GM19324 (cell line): Measurements from ENCODE around the gene ACSS2.
"Not testable (repeated sequence)": the region's sequence is repeated elsewhere in the genome, so short reads cannot be mapped to it uniquely, and the experiment has no call there.

Source experiments
- ATAC-seq: cut with Tn5 transposase; IDR thresholded peaks from one replicate; pipeline ENCODE4 v1.9.1; 2021; ENCODE audit warnings: mild to moderate bottlenecking, moderate library complexity; ENCODE audit not compliant: unreplicated experiment, low FRiP score

ACSS2 gene

DNA sequence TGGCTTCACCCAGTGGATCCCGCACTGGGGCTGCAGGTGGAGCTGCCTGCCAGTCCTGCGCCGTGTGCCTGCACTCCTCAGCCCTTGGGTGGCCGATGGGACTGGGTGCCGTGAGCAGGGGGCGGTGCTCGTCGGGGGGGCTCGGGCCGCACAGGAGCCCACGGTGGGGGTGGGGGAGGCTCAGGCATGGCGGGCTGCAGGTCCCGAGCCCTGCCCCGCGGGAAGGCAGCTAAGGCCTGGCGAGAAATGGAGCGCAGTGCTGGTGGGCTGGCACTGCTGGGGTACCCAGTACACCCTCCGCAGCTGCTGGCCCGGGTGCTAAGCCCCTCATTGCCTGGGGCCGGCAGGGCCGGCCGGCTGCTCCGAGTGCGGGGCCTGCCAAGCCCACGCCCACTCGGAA, 22.3 kb downstream of the ACSS2 start:
- ATAC-seq = not testable (repeated sequence)

- ATAC-seq = no peak
Observed at GRCh38 chr20:34904202-34904621, 27.8 kb downstream of the ACSS2 start.

- ATAC-seq = no peak
Observed at GRCh38 chr20:34907616-34908469, 31.4 kb downstream of the ACSS2 start.

DNA sequence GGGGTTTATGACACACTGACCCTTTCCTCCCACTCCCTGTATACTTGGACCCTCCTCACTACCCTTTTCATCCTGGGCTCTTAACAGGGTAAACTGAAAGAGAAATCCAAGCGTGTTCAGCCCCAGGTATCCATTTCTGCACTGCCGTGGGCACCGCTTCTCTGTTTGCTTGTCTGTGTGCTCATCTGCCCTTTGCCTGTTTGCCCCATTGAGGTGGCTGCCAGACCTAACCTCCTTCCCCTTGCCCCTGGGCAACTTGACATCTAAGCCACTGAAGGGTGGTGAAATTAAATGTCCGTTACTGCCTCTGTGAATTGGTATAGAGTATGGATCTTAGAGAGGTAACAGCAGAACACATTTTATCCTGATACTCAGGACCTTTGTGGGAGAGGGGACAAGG, 38.7 kb downstream of the ACSS2 start:
- ATAC-seq = no peak

DNA sequence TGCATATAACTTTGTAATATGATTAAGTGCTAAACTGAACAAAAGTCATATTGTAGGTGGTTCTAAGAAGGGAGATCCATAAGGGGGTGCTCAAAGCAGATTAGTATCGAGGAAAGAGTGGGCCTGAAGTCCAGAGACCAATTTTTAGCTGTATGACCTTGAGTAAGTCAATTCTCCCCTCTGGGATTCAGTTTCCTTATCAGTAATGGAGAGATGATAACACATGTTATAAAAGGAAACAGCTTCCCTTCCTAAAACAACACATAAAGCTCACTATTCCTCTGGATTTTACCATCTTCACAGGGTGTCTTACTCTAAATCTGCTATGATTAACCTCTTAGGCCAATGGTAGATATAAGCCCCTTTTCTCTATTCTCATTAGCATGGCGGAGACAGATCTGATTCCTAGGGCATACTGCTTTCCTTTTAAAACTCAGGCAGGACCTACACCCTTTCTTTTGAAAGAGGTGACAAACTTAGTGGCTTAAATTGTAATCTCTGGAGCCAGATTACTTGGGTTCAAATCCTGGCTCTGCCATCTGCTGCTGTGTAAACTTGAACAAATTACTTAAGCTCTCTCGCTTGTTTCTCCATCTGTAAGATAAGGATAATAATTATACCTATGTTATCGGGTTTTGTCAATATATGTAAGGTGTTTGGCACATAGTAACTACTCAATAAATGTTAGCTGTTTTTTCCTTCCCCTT, 39.5 kb downstream of the ACSS2 start:
- ATAC-seq = no peak

DNA sequence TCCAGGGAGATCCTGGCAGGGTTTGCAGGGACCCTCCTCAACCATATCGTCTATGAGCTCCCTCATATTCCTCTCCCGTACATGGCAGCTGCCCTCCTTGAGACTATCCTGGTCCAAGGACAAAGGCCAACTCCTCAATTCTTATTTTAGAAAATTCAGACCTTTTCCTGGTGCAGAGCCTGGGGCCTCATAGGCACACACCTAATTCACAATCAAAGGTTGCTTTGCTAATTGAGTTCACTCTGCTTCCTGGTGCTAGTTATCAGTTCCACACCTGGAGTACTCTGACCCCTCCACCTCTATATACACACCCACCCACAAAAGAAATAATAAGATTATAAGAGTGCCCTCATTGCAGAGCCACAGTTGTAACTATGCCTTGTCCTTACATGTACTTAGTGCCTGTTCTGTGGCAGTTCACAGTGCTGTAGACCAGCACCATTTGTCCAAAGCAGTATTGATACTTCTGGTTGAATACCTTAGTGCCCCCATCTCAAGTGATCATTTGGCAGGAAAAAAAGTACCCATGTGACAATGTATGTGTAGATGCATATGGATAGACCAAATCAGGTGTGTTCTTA, 40.5 kb downstream of the ACSS2 start:
- no peak for ATAC-seq

DNA sequence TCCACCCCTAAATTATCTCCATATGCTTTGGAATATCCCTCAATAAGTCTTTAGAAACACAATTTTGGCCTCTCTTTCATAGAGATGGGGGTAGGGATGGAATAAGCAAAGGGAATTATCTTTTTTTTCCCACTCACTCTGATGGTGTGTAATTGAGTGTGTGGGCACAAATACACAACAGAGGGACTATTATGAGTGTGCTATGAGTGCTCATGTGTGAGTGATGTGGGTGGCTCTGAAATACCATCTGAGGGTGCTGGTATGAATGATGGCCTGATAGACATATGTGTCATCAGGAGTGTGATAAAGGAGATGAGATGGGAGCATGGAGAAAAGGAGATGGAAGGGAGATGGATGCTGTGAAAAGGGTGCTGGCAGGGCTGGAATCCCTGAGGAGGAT, 43.6 kb downstream of the ACSS2 start:
- no peak for ATAC-seq

GRCh38 chr20:34921436-34921835, 45.0 kb downstream of the ACSS2 start:
- no peak for ATAC-seq

DNA sequence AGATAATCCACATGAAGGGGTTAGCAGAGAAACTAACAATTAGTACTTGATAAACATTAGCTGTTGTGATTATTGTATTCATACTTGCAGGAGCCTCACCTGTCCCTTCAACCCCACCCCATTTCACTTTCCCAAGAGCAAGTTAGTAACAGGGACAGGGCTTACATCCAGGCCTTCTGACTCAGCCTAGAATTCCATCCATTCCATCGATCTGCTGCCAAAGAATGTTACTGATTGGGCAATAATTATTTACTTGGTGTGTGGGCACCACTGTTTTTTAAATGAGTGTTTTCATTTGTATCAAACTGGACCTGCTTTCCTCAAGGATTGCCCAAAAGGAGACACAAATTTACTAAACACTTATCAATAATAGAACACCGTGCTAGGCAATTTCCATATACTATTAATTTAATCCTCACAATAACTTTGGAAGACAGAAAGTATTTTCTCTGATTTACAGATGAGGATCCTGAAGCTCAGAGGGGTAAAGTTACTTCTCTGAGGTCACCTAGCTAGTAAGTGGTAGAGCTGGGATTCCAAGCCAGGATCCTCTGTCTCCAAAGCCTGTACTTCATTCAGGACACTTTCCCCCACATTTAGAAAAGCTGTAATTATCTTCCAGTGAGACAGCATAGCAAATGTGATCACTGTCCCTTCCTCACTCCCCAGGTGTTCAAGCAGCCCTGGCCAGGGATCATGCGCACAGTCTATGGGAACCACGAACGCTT, 46.4 kb downstream of the ACSS2 start:
- no peak for ATAC-seq

DNA sequence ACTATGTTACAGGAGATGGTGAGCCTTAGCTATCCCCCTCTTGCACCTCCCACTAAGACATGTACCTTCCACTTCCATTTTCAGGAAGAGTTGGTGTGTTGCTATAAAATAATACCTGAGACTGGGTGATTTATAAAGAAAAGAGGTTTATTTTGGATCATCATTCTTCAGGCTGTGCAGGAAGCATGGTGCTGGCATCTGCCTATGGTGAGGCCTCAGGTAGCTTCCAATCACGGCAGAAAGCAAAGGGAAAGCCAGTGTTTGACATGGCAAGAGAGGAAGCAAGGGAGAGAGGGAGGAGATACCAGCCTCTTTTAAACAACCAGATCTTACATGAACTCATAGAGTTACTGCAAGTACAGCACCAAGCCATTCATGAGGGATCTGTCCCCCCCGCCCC, 47.0 kb downstream of the ACSS2 start:
- ATAC-seq = no peak

- no peak for ATAC-seq
Observed at GRCh38 chr20:34925341-34925740, 48.9 kb downstream of the ACSS2 start.

- ATAC-seq = no peak
Observed at GRCh38 chr20:34925981-34926380, 49.6 kb downstream of the ACSS2 start.

DNA sequence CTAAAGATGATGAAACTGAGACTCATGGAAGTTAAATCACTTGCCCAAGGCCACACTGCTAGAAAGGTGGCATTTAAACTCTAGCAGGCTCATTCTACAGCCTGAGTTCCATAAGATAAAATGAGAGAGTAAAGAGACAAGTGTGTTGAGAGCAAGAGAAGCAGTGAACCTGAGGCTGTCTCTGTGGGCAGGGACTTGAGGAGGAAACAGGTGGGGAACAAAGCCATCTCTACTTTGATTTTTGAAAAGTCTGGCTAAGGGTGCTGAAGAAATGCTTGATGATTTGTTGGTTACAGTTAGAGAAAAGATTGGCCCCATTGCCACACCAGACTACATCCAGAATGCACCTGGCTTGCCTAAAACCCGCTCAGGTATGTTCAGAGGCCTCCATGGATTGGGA, 50.2 kb downstream of the ACSS2 start:
- no peak for ATAC-seq

DNA sequence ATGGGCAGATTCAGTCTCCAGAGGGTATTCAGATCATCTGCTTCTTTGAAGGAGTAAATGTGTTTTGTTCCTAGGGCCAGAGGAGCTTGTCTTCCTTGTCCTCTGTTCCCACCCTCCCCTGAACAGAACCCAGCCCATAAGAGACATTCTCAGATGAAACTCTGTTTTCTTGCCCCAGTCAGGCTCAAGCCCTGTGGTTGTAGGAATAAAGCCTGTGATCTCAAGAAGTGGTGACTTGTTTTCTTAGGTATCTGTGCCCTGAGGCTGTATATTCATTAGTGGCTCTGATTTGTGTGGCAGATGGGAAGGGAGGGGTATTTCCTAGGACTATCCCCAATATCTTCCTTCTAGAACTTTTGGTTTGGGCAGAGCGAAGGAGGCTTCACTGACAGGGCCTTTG, 51.3 kb downstream of the ACSS2 start:
- ATAC-seq = no peak

DNA sequence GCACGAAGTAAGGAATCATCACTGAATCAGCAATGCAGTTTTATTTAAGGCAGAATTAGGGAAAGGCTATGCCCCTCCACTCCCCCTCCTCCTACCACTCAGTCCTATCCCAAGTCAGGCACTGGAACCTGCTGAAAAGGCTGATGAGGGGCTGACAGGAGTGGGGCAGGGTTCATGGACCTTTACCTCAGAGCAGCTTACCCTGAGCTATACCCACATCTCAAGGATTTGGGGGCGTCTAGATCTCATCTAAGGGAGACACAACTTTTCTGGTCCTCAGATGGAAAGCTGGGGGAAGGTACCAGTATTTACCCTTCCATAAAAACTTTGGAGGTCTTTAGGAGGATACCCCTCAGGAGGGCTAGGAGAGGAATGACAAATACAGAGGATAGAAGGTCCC, 52.0 kb downstream of the ACSS2 start:
- ATAC-seq = no peak

DNA sequence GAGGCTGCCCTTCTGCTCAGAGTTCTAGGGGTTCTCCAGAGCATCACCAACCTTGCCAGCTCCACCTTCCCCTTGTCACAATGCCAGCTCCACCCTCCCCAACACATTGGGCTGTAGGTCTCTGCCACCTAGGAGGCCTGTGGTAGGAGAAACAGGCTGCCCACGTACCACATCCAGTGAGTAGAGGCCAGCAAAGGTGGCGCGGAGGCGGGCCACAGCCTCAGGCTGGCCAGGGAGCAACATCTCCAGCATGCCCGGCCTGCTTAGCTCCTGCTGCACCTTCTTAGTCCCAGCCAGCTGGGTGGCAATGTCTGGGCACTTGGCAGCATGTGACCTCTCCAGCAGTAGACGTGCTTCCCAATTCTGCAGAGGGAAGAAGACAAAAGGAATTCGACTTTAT, 55.4 kb downstream of the ACSS2 start:
- ATAC-seq = no peak

DNA sequence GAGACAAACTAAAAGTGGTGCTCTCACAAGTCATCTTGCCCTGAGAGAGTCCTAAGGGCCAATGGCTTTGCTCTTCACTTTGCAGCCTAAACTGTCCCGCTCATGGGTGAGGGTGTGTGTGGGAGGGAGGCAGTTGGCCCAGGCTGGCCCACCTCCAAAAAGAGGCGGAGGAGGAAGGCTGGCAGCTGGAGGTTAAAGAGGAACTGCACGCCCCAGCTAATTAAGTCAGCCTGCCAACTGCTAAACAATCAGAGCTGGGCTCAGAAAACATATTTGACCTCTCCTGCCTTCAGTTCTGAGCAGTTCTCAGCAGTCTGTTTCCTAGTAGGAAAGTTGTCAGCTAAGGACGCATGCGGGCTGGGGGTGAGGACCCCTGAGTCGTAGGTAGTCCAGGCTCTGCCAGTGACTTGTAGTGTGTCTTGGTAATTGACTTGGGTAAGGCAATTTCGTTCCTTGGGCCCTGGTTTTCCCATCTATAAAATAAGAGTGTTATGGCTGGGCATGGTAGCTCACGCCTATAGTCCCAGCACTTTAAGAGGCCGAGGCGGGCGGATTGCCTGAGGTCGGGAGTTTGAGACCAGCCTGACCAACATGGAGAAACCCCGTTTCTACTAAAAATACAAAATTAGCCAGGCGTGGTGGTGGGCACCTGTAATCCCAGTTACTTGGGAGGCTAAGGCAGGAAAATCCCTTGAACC, 62.2 kb downstream of the ACSS2 start:
- no peak for ATAC-seq

- ATAC-seq = no peak
Observed at GRCh38 chr20:34940081-34940481, 63.7 kb downstream of the ACSS2 start.

- no peak for ATAC-seq
Observed at GRCh38 chr20:34941226-34941625, 64.8 kb downstream of the ACSS2 start.

DNA sequence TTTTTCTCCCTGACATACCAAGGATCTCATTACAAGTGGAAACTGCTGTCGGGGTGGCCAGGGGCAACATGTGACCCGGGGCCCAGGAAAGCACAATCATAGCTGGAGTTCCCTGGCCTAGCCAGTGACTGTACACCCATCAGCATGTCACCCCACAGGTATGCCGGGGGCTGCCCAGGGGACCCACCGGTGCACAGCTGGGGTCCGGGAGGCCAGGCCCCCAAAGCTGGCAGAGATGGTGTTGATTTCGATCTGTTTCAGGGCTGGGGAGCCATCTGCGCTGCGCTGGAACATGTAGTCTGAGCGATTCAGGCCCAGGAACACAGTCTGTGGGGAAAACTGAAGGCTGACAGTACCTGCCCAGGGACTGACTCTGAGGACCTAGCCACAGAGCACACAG, 65.9 kb downstream of the ACSS2 start:
- no peak for ATAC-seq
